Fibroblast of lung (primary cell): Measurements from ENCODE around the gene SFRP5. TPM values are rescaled to one million over a fixed set of nuclear protein-coding genes. Genes with fewer than 3 reads are reported as not detected.

Experiments used
- DNase-seq, 2 donors: peaks; one replicate each; pipeline versions ENCODE4 v3.0.0 to v3.0.0-alpha.2; 2010; ENCODE audit warnings: low read depth in 2 of 2
- H2AFZ ChIP-seq: 2 replicates; pipeline ENCODE4 v1.5.1; 2012; ENCODE audit warnings: low read length, control low read depth, inconsistent platforms
- H3K27ac ChIP-seq: 2 replicates; pipeline ENCODE4 v1.5.1; 2011; ENCODE audit warnings: low read length, control low read depth; ENCODE audit not compliant: insufficient read depth
- H3K27me3 ChIP-seq: 2 replicates; pipeline ENCODE4 v1.5.1; 2011; ENCODE audit warnings: mild to moderate bottlenecking, low read length; ENCODE audit not compliant: control insufficient read depth, insufficient read depth
- H3K36me3 ChIP-seq: 2 replicates; pipeline ENCODE4 v1.5.1; 2011; ENCODE audit warnings: low read length; ENCODE audit not compliant: control insufficient read depth, insufficient read depth
- H3K4me1 ChIP-seq: 2 replicates; pipeline ENCODE4 v1.5.1; 2011; ENCODE audit warnings: low read length; ENCODE audit not compliant: control insufficient read depth, insufficient read depth; ENCODE audit errors: extremely low read depth
- H3K4me2 ChIP-seq: 2 replicates; pipeline ENCODE4 v1.5.1; 2011; ENCODE audit warnings: low read length, control low read depth; ENCODE audit not compliant: insufficient read depth; ENCODE audit errors: extremely low read depth
- H3K4me3 ChIP-seq, 4 experiments: fragments of 200-600 bp in 1 of 4; sonication (generic) in 1 of 4; replicated peaks in 1 of 4; 2 replicates each; pipeline ENCODE4 v1.5.1; 2011 to 2016; ENCODE audit warnings: low read length in 4 of 4, low read depth in 3 of 4, mild to moderate bottlenecking in 3 of 4, control low read depth in 2 of 4, inconsistent platforms in 1 of 4, mixed read lengths in 1 of 4; ENCODE audit not compliant: insufficient read depth in 1 of 4; ENCODE audit errors: control extremely low read depth in 1 of 4
- H3K79me2 ChIP-seq: 2 replicates; pipeline ENCODE4 v1.5.1; 2012; ENCODE audit warnings: mild to moderate bottlenecking, low read length, inconsistent platforms; ENCODE audit not compliant: control insufficient read depth, insufficient read depth
- H3K9ac ChIP-seq: 2 replicates; pipeline ENCODE4 v1.5.1; 2011; ENCODE audit warnings: mild to moderate bottlenecking, low read length, control low read depth; ENCODE audit not compliant: insufficient read depth
- H3K9me3 ChIP-seq: 2 replicates; pipeline ENCODE4 v1.5.1; 2012; ENCODE audit warnings: low read depth, low read length; ENCODE audit not compliant: control insufficient read depth, insufficient read depth
- H4K20me1 ChIP-seq: 2 replicates; pipeline ENCODE4 v1.5.1; 2011; ENCODE audit warnings: low read length; ENCODE audit not compliant: control insufficient read depth, insufficient read depth; ENCODE audit errors: extremely low read depth
- CTCF ChIP-seq, 2 donors: IDR thresholded peaks in 1 of 2; conservative IDR thresholded peaks in 1 of 2; 1 replicate in 1 of 2; 2 replicates in 1 of 2; pipeline ENCODE4 v1.5.1; 2011 to 2012; ENCODE audit warnings: low read length in 2 of 2, control low read depth in 1 of 2, inconsistent platforms in 1 of 2, low read depth in 1 of 2, mild to moderate bottlenecking in 1 of 2
- EZH2 ChIP-seq: IDR thresholded peaks from 2 replicates; pipeline ENCODE4 v1.5.1; 2012; ENCODE audit warnings: low read length, control low read depth, mild to moderate bottlenecking; ENCODE audit errors: missing control alignments
- polyA plus RNA-seq, 2 donors: library from polyadenylated mRNA; depleted of rRNA in 1 of 2; stranded (reverse) in 1 of 2; unstranded in 1 of 2; fragments of >200 nt; gene quantifications; 2 replicates each; pipeline ENCODE4 v1.2.1, GENCODE V29; 2011 to 2012; ENCODE audit warnings: missing spikeins in 1 of 2
- total RNA-seq: library from RNA; depleted of rRNA; stranded (reverse); fragments of >200 nt; gene quantifications from 2 replicates; pipeline ENCODE4 v1.2.1, GENCODE V29; 2014

SFRP5 gene
- total and polyA plus RNA-seq, 2 donors (not counting 1 experiment from before 2014, with no cell fraction given), result not detected

- DNase-seq, result no peak
- H3K4me1 ChIP-seq, result no peaks in the 10 kb centered on the region
- H3K9me3 ChIP-seq, result no peaks in the 10 kb centered on the region
- H3K9ac ChIP-seq, result no peak overlapping the region
- H3K36me3 ChIP-seq, result no peaks in the 10 kb centered on the region
- TF ChIP-seq CTCF (conservative IDR thresholded peaks at IDR 0.05 in 1 of 2, IDR thresholded peaks at IDR 0.05 in 1 of 2; ENCODE audit: low read depth in 1 of 2, low read length in 2 of 2) (no peak), EZH2 (no peak)
- H3K79me2 ChIP-seq, result no peaks in the 10 kb centered on the region
- H4K20me1 ChIP-seq, result no peaks in the 10 kb centered on the region
- H3K27me3 ChIP-seq, result peaks cover 4% of the 10 kb centered on the region
- H3K27ac ChIP-seq, result no peak overlapping the region
- H3K4me2 ChIP-seq, result no peak overlapping the region
- H2AFZ ChIP-seq, result no peak overlapping the region
- no peak overlapping the region for H3K4me3 ChIP-seq
Measured at GRCh38 chr10:97766106-97766810, 5.5 kb downstream of the SFRP5 start.

GRCh38 chr10:97765201-97765600 is 6.6 kb downstream of the SFRP5 start:
- Histone ChIP-seq H3K4me2 (no peak overlapping the region), H3K4me3 (no peak overlapping the region), H3K27me3 (no peaks in the 10 kb centered on the region), H3K27ac (no peak overlapping the region), H3K4me1 (no peaks in the 10 kb centered on the region), H3K9me3 (no peaks in the 10 kb centered on the region), H3K36me3 (peaks cover 2% of the 10 kb centered on the region), H2AFZ (no peak overlapping the region), H3K9ac (no peak overlapping the region), H3K79me2 (no peaks in the 10 kb centered on the region), H4K20me1 (no peaks in the 10 kb centered on the region)
- TF ChIP-seq EZH2 (no peak), CTCF (conservative IDR thresholded peaks at IDR 0.05 in 1 of 2, IDR thresholded peaks at IDR 0.05 in 1 of 2; ENCODE audit: low read depth in 1 of 2, low read length in 2 of 2) (no peak)
- DNase-seq, result no peak

- Histone ChIP-seq H3K9ac (no peak overlapping the region), H3K36me3 (peaks cover 8% of the 10 kb centered on the region), H4K20me1 (no peaks in the 10 kb centered on the region), H3K4me1 (no peaks in the 10 kb centered on the region), H3K4me3 (no peak overlapping the region), H3K27ac (no peak overlapping the region), H2AFZ (no peak overlapping the region), H3K9me3 (no peaks in the 10 kb centered on the region), H3K27me3 (no peaks in the 10 kb centered on the region), H3K4me2 (no peak overlapping the region), H3K79me2 (no peaks in the 10 kb centered on the region)
- no peak for DNase-seq
- TF ChIP-seq EZH2, result no peak
- no peak for TF ChIP-seq CTCF (conservative IDR thresholded peaks at IDR 0.05 in 1 of 2, IDR thresholded peaks at IDR 0.05 in 1 of 2; ENCODE audit: low read depth in 1 of 2, low read length in 2 of 2)
Measured at GRCh38 chr10:97764519-97764931, 7.3 kb downstream of the SFRP5 start.
